ENCODE measurements around the gene LSAMP. TPM values are rescaled to one million over a fixed set of nuclear protein-coding genes. Genes with fewer than 3 reads are reported as not detected.

LSAMP gene
- total RNA-seq = 10 to 100 TPM in 1 of 3 donors, 1 to 10 TPM in 1, under 1 TPM in 1; 0.78 to 39.8 (median 1.9) TPM
- long read RNA-seq, donor 1, full-length matches to known transcripts = 2 of 10 reads
- long read RNA-seq, donor 1, partial matches to known transcripts = 0 of 10 reads
- long read RNA-seq, donor 1, other reads (novel, unspliced or antisense) = 8 of 10 reads
- long read RNA-seq, donor 2 = 0 reads

- Histone ChIP-seq H3K4me1 (ENCODE audit: low read depth) (no peaks in the 10 kb centered on the region), H3K9me3 (no peaks in the 10 kb centered on the region), H3K36me3 (ENCODE audit: low read depth) (no peaks in the 10 kb centered on the region), H3K4me3 (no peak within 1 kb of the TSS)
- peak; percentile 23 for ATAC-seq
- no peak for TF ChIP-seq CTCF (IDR thresholded peaks at IDR 0.05)
- DNase-seq = no peak
- intact Hi-C loops (cut with DNase I, micrococcal nuclease) = no loop called here
Measured at GRCh38 chr3:116445311-116445841, at the start of gene LSAMP. Gene LSAMP (minus strand): TSS chr3:116445487.

GRCh38 chr3:116492379-116492778 lies 47.1 kb upstream of the LSAMP start:
- no peak for ATAC-seq
- Histone ChIP-seq H3K4me3 (no peak overlapping the region), H3K4me1 (ENCODE audit: low read depth) (no peaks in the 10 kb centered on the region), H3K36me3 (ENCODE audit: low read depth) (no peaks in the 10 kb centered on the region), H3K9me3 (no peaks in the 10 kb centered on the region)
- DNase-seq = no peak
- intact Hi-C loops (cut with DNase I, micrococcal nuclease) = no loop called here
- no peak for TF ChIP-seq CTCF (IDR thresholded peaks at IDR 0.05)

GRCh38 chr3:116483135-116483534 lies 37.8 kb upstream of the LSAMP start:
- intact Hi-C loops (cut with DNase I, micrococcal nuclease) = no loop called here
- H3K4me3 ChIP-seq = no peak overlapping the region
- no peak for ATAC-seq
- H3K4me1 ChIP-seq (ENCODE audit: low read depth) = no peaks in the 10 kb centered on the region
- TF ChIP-seq CTCF (IDR thresholded peaks at IDR 0.05) = no peak
- H3K9me3 ChIP-seq = peaks cover 11% of the 10 kb centered on the region
- no peaks in the 10 kb centered on the region for H3K36me3 ChIP-seq (ENCODE audit: low read depth)
- no peak for DNase-seq

- Histone ChIP-seq H3K4me3 (no peak overlapping the region), H3K36me3 (ENCODE audit: low read depth) (no peaks in the 10 kb centered on the region), H3K4me1 (ENCODE audit: low read depth) (no peaks in the 10 kb centered on the region), H3K9me3 (peaks cover 7% of the 10 kb centered on the region)
- DNase-seq (no peak), ATAC-seq (no peak)
- no peak for TF ChIP-seq CTCF (IDR thresholded peaks at IDR 0.05)
- intact Hi-C loops (cut with DNase I, micrococcal nuclease) = no loop called here
Measured at GRCh38 chr3:116476691-116477090, 31.4 kb upstream of the LSAMP start.

- intact Hi-C loops (cut with DNase I, micrococcal nuclease) = no loop called here
- Histone ChIP-seq H3K9me3 (peaks cover 7% of the 10 kb centered on the region), H3K4me3 (no peak overlapping the region), H3K4me1 (ENCODE audit: low read depth) (no peaks in the 10 kb centered on the region), H3K36me3 (ENCODE audit: low read depth) (no peaks in the 10 kb centered on the region)
- TF ChIP-seq CTCF (IDR thresholded peaks at IDR 0.05) = no peak
- ATAC-seq (no peak), DNase-seq (no peak)
Measured at GRCh38 chr3:116474801-116475200, 29.5 kb upstream of the LSAMP start.
